ENCODE results near the gene SLC25A27. TPM values are rescaled to one million over a fixed set of nuclear protein-coding genes. Genes with fewer than 3 reads are reported as not detected.

Gene SLC25A27
- total RNA-seq, 3 donors from 2014 or later (not counting 1 experiment from before 2014, with no cell fraction given), result 1.7 TPM; not detected in 2

DNA sequence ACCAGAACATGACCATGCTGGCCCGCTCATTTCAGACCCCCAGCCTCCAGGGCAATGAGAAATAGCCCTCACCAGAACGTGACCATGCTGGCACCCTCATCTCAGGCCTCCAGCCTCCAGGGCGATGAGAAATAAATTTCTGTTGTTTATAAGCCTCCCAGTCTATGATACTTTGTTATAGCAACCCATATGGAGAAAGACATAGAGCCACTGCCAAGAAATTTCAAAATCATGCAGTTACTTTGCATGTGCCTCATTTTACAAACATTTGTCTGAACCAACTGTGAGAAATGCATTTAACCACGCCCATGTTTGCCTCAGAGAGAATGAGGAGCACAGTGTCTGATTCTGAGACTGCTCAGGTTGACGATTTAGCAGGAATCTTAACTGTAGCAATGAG, 15.6 kb upstream of the SLC25A27 start:
- ATAC-seq (no peak), DNase-seq (no peak)
- Histone ChIP-seq H3K4me3 (ENCODE audit: low read length) (no peak overlapping the region), H3K36me3 (ENCODE audit: control insufficient read depth, insufficient read depth, low read length) (no peaks in the 10 kb centered on the region), H3K9me3 (ENCODE audit: control insufficient read depth, insufficient read depth, low read length) (no peaks in the 10 kb centered on the region), H3K27me3 (ENCODE audit: control insufficient read depth, insufficient read depth, low read length) (peaks cover 2% of the 10 kb centered on the region), H3K4me1 (ENCODE audit: control insufficient read depth, insufficient read depth, low read length) (no peaks in the 10 kb centered on the region), H3K27ac (ENCODE audit: low read length) (no peak overlapping the region)
- H3K27me3 Mint-ChIP-seq (ENCODE audit: low read depth in 2 of 2), result peaks cover 7 to 11% of the 10 kb centered on the region in 2 donors
- 85% methylated on average over 5 of the region's 5 CpGs for WGBS (ENCODE audit: insufficient coverage)
- no peaks in the 10 kb centered on the region for H3K4me1 Mint-ChIP-seq
- no peak overlapping the region for H3K4me3 Mint-ChIP-seq
- H3K36me3 Mint-ChIP-seq, result no peaks in the 10 kb centered on the region
- H3K9me3 Mint-ChIP-seq, result no peaks in the 10 kb centered on the region
- TF ChIP-seq, protein P1, sequence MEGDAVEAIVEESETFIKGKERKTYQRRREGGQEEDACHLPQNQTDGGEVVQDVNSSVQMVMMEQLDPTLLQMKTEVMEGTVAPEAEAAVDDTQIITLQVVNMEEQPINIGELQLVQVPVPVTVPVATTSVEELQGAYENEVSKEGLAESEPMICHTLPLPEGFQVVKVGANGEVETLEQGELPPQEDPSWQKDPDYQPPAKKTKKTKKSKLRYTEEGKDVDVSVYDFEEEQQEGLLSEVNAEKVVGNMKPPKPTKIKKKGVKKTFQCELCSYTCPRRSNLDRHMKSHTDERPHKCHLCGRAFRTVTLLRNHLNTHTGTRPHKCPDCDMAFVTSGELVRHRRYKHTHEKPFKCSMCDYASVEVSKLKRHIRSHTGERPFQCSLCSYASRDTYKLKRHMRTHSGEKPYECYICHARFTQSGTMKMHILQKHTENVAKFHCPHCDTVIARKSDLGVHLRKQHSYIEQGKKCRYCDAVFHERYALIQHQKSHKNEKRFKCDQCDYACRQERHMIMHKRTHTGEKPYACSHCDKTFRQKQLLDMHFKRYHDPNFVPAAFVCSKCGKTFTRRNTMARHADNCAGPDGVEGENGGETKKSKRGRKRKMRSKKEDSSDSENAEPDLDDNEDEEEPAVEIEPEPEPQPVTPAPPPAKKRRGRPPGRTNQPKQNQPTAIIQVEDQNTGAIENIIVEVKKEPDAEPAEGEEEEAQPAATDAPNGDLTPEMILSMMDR (IDR thresholded peaks at IDR 0.05), result no peak
- intact Hi-C loops (cut with micrococcal nuclease), result no loop called here
- no peak overlapping the region for H3K27ac Mint-ChIP-seq

DNA sequence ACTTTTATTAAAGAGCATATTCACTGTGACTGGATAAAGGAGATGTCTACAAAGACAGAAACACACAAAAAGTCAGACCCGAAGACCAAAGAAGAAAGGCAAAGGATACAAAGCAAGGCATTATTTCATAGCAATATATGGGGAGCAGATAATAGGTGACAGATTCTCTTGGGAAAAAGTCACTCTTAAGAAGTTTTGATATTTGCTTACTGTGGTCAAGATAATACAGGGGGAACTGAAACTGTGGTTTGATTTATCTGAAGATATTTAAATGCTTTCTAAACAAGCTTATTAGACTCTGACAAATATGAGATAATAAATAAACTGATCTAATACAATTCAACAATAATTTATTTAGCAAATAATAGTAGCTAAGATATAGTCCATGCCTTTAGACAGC, 14.8 kb upstream of the SLC25A27 start:
- Mint-ChIP-seq H3K27ac (no peak overlapping the region), H3K27me3 (ENCODE audit: low read depth in 2 of 2) (peaks cover 12% of the 10 kb centered on the region in 2 donors), H3K4me3 (no peak overlapping the region), H3K9me3 (no peaks in the 10 kb centered on the region), H3K4me1 (no peaks in the 10 kb centered on the region), H3K36me3 (no peaks in the 10 kb centered on the region)
- intact Hi-C loops (cut with micrococcal nuclease), result no loop called here
- Histone ChIP-seq H3K4me3 (ENCODE audit: low read length) (no peak overlapping the region), H3K4me1 (ENCODE audit: control insufficient read depth, insufficient read depth, low read length) (no peaks in the 10 kb centered on the region), H3K36me3 (ENCODE audit: control insufficient read depth, insufficient read depth, low read length) (no peaks in the 10 kb centered on the region), H3K27ac (ENCODE audit: low read length) (no peak overlapping the region), H3K9me3 (ENCODE audit: control insufficient read depth, insufficient read depth, low read length) (no peaks in the 10 kb centered on the region), H3K27me3 (ENCODE audit: control insufficient read depth, insufficient read depth, low read length) (peaks cover 2% of the 10 kb centered on the region)
- TF ChIP-seq, protein P1 (IDR thresholded peaks at IDR 0.05), result no peak
- no peak for ATAC-seq
- WGBS (ENCODE audit: insufficient coverage), result 71% methylated on average over 1 of the region's 1 CpG
- DNase-seq, result no peak

DNA sequence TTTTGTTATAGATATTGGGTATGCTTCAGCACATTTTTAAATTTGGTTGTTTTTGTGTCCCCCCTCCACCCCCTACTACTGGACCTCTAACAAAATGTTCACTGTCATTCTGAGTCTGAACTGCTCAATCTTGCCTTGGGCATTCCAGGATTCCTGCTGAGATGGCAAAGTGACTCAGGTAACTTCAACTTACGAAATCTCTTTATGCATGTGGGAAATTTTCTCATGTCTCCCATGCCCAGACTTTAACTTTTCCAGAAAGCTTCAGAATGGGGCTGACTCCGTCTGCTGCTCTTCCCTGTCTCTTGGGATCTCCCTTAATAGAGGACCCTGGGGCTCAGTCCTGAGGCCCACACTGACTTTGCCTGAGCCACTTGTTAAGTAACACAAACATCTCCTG, 14.1 kb upstream of the SLC25A27 start:
- no peak overlapping the region for H3K4me3 ChIP-seq (ENCODE audit: low read length)
- peaks cover 2% of the 10 kb centered on the region for H3K27me3 ChIP-seq (ENCODE audit: control insufficient read depth, insufficient read depth, low read length)
- H3K9me3 ChIP-seq (ENCODE audit: control insufficient read depth, insufficient read depth, low read length), result no peaks in the 10 kb centered on the region
- intact Hi-C loops (cut with micrococcal nuclease), result no loop called here
- no peak overlapping the region for H3K27ac Mint-ChIP-seq
- H3K4me1 Mint-ChIP-seq, result no peaks in the 10 kb centered on the region
- H3K27me3 Mint-ChIP-seq (ENCODE audit: low read depth in 2 of 2), result peaks cover 13 to 15% of the 10 kb centered on the region in 2 donors
- no peaks in the 10 kb centered on the region for H3K4me1 ChIP-seq (ENCODE audit: control insufficient read depth, insufficient read depth, low read length)
- no peaks in the 10 kb centered on the region for H3K36me3 ChIP-seq (ENCODE audit: control insufficient read depth, insufficient read depth, low read length)
- DNase-seq, result no peak
- no peaks in the 10 kb centered on the region for H3K9me3 Mint-ChIP-seq
- no peak overlapping the region for H3K4me3 Mint-ChIP-seq
- ATAC-seq, result no peak
- no peaks in the 10 kb centered on the region for H3K36me3 Mint-ChIP-seq
- TF ChIP-seq, protein P1 (IDR thresholded peaks at IDR 0.05), result no peak
- 73% methylated on average over 2 of the region's 2 CpGs for WGBS (ENCODE audit: insufficient coverage)
- no peak overlapping the region for H3K27ac ChIP-seq (ENCODE audit: low read length)

All from natural killer cell (primary cell).